OCI-M2 (cell line): ENCODE results near the gene NSFL1C.

Experiments
- DNase-seq: peaks from one replicate; lab custom pipeline; 2025; ENCODE audit not compliant: unreplicated experiment; lab: John Stamatoyannopoulos, UW

NSFL1C gene

GRCh38 chr20:1462834-1463233 is 3.8 kb downstream of the NSFL1C start:
- no peak for DNase-seq

DNA sequence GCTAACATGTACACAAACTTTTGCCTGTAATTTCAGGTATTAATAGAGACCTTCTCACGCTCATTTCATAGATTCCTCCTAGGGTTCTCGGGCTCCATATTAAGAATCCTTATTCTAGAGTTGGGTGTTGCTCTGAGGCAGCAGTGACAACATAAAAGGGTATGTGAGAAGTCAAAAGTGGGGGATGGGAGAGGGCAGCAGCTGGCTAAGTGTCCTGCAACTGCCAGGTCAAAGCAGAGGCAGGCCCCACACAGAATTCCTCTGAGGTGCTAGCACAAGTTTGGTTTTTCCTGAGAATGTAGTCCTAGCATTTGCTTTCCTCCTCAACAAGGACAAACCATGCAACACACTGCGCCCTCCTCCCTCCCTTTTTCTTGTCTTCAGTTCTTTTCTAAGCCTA is 4.6 kb downstream of the NSFL1C start:
- no peak for DNase-seq

- DNase-seq: no peak
Observed at GRCh38 chr20:1460275-1460674, 6.4 kb downstream of the NSFL1C start.

- no peak for DNase-seq
Observed at GRCh38 chr20:1457992-1458391, 8.7 kb downstream of the NSFL1C start.

DNA sequence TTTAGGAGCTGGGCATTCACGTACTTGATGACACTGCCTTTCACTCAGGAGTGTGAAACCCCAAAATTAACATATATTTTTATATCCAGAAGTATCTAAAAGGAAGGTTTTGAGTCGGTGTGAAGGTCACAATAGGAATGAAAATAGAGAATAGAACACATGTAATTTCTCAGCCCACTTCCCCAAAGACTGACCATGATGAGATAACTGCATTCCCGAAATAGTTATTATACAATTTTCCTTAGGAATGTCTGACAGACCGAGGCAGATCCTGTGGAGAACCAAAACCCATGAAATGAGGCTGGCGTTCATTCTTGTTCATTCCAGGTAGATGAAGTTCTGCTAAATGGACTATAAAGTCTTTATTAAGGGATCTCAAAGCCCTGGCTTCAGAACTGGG is 10.3 kb downstream of the NSFL1C start:
- DNase-seq: no peak

- no peak for DNase-seq
Observed at GRCh38 chr20:1450926-1451491, 15.6 kb downstream of the NSFL1C start.

DNA sequence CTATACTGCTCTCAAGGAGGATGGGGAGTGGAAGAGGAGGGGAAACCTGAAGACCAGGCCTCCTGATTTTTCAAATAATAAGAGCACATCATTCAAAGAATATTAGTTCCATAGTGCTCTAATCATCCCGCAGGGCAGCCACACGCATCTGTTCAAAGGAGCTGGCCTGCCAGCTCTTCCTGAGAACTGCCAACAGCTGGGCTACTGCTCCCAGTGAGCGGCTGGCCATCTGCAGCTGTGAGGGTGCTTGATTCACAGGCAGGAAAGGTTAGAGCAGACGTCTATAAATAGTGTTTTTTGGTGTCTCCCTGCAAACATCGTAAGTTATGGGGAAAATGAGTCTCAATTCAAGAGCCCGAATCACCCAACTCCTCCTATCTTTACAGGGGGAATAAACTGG is 17.3 kb downstream of the NSFL1C start:
- DNase-seq: no peak

DNA sequence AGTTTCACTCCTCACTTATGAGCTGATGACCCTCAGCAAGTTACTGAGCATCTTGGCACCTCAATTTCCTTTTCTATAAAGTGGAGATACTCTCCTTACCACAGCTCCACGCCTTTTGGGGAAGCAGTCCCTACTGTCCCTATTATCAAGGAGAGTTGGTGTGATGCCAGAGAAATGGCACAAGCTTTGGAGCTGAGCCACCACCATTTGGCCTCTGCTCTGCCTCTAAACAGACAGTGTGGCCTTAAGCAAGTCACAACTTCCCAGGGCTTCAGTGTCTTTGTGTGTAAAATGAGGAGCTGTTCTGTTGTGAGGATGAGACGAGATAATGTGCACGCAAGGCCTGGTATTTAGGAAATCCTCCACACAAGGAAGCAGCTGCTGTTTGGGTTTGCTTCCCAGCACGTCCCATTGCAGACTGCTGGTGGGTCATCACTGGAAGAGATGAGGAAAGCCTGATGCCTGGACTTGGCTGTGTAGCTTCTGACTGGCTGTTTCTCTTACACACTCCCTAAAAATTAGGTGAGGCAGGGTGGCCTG is 18.5 kb downstream of the NSFL1C start:
- DNase-seq: no peak

GRCh38 chr20:1446536-1446935 is 20.1 kb downstream of the NSFL1C start:
- DNase-seq: no peak

DNA sequence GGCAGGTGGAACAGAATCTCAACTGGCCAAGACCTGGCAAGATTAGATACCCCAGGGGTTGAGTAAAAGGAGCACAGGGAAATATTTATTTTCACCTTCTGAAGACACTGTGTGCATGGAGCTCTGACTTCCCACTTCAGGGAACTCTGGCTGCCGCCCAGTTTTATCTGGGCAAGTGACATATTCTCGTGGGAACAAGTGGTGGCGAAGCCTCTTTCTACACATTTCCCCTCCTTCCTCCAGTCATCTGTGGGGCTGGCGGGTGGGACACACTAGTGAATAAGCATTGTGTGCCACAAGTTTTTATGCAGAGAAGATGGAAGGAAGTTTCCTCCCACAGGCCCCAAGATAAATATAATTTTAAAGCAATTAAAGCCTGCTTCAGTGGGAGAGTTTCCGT is 23.6 kb downstream of the NSFL1C start:
- no peak for DNase-seq

DNA sequence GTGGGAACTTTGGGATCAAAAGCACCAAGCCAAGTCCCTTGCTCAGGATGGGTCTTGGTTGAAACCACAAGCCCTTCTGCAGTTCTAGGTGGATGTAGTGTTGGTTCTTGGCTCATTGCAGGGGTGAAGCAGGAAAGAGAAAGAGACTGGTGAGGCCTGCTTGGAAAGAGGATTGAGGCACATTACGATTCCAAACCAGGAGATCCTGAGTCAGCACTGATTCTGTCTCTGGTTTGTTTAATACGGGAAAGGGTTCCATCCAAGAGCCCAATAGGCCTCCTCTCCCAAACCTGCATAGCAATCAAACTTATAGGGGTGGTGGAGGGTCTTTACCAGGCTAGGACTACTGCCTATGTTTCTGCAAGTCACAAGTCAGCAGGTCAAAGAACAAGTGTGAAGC is 24.3 kb downstream of the NSFL1C start:
- no peak for DNase-seq

GRCh38 chr20:1441133-1441532 is 25.5 kb downstream of the NSFL1C start:
- no peak for DNase-seq

DNA sequence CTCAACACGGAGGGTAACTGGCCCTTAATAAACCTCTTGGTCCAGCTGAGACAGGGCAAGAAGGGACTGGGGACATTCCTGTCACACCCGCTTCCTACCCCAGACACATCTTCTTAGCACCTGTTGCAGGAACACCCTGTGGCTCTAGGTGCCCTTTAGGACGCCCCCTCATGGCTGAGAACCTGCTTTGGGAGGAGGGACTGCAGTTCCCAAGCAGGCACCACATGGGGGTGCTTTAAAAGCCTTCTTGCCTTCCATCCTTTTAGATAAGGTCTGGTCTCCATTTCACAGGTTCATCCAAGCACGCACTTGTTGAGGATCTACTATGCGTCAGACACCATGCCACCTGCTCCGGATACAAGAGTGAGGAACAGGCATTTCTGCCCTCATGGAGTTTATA is 26.6 kb downstream of the NSFL1C start:
- DNase-seq: no peak

DNA sequence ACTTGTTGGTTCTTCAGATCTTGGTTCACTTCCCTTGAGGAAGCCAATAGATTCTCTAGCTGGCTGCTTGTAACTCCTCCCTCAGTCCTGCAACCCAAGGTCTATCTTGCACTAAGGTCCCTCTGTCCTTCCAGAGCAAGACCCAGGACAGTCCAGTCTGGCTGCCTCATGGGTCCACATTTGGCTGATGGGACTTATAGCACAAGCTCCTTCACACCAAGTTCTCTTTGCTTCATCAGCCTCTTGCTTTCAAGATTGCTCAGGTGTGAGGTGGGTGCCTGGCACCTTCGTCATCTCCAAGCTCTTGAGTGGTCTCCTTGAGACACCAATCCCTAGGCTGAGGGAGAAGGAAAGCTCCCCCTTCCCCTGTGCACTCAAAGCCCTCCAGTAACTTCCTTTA is 28.3 kb downstream of the NSFL1C start:
- no peak for DNase-seq

- DNase-seq: no peak
Observed at GRCh38 chr20:1437235-1437904, 29.3 kb downstream of the NSFL1C start.

GRCh38 chr20:1436263-1436662 is 30.4 kb downstream of the NSFL1C start:
- DNase-seq: no peak

- DNase-seq: no peak
Observed at GRCh38 chr20:1435337-1435699, 31.3 kb downstream of the NSFL1C start.

GRCh38 chr20:1434571-1435336 is 31.9 kb downstream of the NSFL1C start:
- DNase-seq: peak; percentile 79

DNA sequence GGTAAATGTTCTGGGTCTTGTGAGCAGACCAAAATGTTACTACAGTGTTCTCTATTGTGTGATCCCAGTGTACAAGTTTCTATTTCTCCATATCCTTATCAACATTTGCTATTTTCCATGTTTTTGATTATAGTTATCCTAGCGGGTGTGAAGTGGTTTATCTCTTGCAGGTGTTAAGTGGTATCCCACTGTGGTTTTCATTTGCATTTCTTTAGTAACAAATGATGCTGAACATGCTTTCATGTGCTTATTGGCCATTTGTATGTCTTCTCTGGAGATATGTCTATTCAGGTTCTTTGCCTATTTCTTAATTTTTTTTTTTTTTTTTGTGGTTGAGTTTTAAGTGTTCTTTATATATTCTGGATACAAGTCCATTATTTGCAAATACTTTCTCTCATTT is 35.5 kb downstream of the NSFL1C start:
- DNase-seq: no peak

DNA sequence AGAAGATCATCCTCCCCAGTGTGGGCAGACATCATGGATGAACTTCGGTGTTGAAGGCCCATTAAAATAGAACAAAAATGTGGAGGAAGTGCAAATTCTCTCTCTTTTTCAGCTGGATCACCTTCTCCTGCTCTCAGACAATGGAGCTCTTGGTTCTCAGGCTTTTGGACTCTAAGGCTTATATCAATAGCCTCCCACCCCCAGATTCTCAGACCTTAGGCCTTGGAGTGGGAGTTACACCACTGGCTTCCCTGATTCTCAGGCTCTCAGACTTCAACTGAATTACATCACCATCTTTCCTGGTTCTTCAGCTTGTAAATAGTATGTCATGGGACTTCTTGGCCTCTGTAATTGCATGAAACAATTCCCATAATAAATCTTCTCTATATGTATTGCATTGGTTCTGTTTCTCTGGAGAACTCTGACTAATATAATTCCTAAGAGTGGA is 36.6 kb downstream of the NSFL1C start:
- DNase-seq: no peak

DNA sequence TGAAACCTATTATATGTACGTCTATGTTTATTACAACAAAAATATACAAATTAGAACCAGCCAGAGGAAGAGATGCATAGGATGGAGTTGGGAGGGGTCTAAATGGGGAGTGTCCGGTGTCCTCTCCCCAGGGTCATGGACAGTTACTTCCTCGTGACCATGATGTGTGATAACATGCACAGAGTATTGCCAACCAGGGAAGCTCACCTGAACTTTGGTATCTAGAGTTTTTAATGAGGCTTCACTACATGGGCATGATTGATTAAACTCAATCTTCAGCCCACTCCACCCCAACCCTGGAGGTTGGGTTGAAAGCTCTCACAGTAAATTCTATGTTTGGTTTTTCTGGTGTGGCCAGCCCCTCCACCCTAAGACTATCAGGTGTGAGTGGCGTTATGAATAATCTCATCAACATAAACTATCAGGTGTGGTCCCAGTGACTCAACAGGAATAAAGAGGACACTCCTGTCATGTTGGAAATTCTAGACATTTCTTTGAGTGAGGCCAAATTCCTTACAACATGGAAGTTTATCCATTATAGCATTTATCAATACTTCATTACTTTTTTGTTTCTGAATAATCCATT is 37.4 kb downstream of the NSFL1C start:
- DNase-seq: no peak
